Measurements from ENCODE around the gene KDM2A.

KDM2A gene

DNA sequence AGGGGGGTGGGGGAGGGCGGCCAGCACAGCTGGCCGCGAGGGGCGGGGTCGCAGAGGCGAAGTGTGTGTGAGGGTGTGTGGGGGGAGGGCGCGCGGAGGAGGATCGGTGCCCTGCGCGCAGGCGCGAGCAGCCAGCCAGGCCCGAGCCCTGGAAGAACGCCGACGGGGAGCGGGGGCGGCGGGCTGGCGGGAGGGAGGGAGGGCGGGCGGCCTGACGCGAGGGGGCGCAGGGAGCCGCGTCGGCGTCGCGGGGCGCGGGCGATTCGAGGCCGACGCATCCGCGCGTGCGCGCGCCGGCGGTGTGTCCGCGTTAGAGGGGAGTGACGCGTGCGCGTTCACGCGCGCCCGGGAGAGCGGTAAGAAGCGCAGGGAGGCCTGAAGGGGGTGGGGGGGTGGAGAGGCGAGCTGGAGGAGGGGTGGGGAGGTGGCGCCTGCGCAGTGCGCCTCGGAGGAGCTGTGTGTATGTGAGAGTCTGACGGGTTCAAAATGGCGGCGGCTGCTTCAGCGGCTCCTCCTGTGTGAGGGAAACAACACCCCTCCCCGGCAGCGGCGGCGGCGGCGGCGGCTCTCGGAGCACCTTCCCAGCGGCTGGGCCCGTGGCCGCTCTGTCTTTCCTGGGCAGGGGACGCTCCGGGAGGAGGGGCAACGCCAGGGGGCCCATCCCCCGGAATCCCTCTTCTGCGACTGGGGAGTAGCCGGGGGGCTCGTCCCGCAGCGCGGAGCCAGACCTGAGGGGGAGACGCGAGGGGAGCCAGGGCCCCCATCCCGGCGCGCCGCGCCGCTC, at the start of gene KDM2A:
Gene KDM2A, plus strand, starts transcription at position 463 of the 784 bp plus-strand sequence. CDS start 2,054 bp downstream, outside the sequence.
- DNase-seq (ENCODE audit: low read depth), result peak; percentile 98

- no peak for DNase-seq (ENCODE audit: low read depth)
Observed at GRCh38 chr11:67071420-67072284, 47.4 kb upstream of the KDM2A start.

GRCh38 chr11:67072295-67072694, 46.8 kb upstream of the KDM2A start:
- DNase-seq (ENCODE audit: low read depth), result no peak

GRCh38 chr11:67073908-67074307, 45.2 kb upstream of the KDM2A start:
- no peak for DNase-seq (ENCODE audit: low read depth)

DNA sequence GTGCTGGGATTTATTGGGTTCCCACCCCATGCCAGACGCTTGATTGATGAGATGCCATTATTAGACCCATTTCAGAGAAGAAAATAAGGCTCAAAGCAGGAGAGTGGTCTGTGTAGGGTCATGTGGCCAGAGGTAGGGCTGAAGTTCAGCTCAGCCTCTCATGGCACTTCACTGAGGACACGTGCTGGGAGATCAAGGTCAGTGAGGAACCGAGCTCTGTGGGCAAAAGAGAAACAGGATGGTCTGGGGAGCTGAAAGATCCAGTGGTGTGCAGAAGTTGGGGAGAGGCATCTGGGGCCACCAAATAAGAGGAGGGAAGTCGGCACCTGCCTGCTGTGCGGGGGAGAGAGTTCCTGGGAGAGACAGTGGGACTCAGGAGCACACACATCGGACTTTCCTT, 42.9 kb upstream of the KDM2A start:
- no peak for DNase-seq (ENCODE audit: low read depth)

GRCh38 chr11:67079065-67079705, 39.9 kb upstream of the KDM2A start:
- DNase-seq (ENCODE audit: low read depth), result no peak

DNA sequence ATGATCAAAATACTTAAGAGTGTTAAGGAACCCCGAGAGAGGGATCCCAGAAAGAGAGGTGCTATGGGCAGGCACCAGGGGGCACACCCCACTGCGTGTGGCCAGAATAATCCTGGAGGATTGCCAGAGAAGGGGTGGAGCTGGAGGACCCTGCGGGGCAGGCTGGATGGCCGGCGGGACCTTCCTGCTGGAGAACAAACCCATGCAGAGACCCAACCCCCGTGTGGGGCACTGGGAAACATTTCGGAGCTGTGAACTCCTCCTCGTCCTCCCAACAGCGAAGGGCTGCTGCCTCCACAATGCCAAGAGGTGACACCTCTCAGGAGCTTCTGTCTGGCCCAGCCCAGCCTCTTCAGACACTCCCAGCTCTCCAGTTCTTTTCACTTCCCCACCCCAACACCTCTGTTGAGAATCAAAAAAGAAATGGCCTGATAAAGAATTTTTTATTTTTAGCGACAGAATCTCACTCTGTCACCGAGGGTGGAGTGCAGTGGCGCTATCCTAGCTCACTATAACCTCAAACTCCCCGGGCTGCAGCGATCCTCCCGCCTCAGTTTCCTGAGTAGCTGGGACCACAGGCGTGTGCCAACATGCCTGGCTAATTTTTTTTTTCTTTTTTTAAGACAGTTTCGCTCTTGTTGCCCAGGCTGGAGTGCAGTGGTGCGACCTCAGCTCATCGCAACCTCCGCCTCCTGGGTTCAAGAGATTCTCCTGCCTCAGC, 36.8 kb upstream of the KDM2A start:
- no peak for DNase-seq (ENCODE audit: low read depth)

DNA sequence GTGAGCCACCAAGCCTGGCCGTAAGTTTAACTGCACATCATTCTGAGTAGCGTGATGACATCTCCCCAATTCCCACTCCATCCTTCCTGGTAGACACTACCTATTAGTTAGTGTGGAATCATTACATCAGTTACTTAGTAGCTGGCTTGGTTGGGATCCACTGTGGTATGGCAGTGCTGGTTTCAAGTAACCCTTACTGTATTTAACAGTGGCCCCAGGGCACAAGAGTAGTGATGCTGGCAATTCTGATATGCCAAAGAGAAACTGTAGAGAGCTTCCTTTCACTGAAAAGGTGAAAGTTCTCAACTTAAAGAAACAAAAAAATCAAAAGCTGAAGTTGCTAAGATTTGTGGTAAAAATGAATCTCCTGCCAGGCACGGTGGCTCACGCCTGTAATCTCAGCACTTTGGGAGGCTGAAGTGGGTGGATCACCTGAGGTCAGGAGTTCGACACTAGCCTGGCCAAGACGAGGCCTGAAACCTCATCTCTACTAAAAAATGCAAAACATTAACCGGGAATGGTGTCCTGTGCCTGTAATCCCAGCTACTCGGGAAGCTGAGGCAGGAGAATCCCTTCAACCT, 35.2 kb upstream of the KDM2A start:
- no peak for DNase-seq (ENCODE audit: low read depth)

DNA sequence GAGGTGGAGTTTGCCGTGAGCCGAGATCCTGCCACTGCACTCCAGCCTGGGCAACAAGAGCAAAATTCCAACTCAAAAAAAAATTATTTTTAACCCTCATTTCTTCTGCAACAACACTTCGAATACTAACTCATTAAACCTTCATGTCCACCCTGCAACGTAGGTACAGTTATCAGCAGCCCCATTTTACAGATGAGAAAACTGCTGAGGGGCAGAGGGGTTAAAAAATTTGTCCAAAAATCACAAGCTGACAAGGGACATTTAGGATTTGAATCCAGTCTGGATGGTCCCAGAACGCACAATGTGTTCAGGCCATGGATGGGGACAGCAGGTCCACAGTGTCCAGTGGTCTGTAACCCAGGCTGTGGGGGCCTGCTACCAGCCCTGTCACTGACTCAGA, 33.4 kb upstream of the KDM2A start:
- DNase-seq (ENCODE audit: low read depth), result no peak

DNA sequence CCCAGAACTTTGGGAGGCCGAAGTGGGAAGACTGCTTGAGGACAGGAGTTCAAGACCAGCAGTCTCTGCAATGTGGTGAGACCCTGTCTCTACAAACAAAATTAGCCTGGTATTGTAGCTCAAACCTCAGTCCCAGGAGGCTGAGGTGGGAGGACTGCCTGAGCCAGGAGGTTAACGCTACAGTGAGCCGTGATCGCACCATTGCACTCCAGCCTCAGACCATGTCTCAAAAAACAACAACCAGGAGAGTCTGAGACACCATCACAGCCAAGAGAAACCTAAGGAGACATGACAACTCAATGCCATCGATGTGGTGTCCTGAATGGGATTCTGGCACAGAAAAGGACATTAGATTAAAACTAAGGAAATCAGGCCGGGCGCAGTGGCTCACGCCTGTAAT, 28.3 kb upstream of the KDM2A start:
- no peak for DNase-seq (ENCODE audit: low read depth)

DNA sequence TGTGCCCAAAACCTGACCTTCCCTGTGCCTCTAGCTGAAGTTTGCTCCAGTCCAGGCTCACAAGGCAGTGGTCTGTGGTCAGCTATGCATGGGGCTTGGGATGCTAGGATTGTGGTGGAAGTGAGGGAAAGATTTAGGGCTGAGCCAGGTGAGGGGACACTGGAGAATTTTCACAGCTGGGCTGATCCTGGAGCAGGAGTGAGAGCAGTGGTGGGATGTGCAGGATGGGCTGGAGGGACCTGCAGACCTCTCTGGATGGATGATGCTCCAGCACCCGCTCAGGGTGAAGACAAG, 23.9 kb upstream of the KDM2A start:
- DNase-seq (ENCODE audit: low read depth), result no peak

DNA sequence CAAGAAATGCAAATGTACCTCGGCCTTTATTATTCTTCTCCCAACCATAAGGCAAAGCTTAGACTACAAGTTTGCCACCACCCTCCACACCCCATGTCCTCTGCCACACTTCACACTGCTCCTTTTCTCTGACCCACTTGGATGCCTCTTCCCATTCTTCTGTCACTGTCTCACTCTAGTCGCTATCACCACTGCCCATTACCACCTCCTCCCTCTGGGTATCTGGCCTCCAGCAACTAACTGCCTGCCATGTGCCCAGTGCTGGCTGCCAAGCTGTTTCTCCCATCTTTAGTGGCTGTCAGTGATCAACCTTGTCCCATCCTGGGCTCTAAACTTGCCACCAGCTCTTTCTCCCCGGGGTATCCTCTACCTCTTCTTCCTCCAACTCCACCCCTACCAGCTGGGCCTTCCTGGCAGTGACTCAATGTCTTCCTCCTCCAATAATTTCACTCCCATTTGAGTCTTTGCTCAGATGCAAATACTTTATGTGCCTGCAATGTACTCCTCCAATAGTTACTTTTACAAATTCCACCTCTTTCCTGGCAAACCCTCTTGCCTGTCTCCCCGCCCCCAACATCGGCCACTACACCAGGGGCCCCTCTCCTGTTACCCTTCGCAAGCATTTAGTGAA, 20.1 kb upstream of the KDM2A start:
- DNase-seq (ENCODE audit: low read depth), result no peak

- DNase-seq (ENCODE audit: low read depth), result no peak
Observed at GRCh38 chr11:67099831-67100324, 19.2 kb upstream of the KDM2A start.

DNA sequence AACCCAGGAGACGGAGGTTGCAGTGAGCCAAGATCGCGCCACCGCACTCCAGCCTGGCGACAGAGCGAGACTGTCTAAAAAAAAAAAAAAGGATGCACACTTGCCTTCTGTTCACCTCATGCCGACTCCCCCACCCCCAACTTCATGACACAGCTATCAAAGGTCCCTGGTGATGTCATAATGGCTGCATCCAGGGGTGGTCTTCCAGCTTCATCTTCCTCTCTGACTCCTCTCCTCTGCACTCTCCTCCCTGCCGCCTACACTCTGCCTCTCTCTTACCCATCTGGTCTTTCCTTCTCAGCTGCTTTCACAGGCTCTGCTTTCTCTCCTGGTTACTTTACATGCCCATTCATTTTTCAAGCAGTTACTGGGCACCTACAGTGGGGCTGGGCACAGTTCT, 16.4 kb upstream of the KDM2A start:
- no peak for DNase-seq (ENCODE audit: low read depth)

GRCh38 chr11:67105964-67106363, 13.1 kb upstream of the KDM2A start:
- DNase-seq (ENCODE audit: low read depth), result no peak

DNA sequence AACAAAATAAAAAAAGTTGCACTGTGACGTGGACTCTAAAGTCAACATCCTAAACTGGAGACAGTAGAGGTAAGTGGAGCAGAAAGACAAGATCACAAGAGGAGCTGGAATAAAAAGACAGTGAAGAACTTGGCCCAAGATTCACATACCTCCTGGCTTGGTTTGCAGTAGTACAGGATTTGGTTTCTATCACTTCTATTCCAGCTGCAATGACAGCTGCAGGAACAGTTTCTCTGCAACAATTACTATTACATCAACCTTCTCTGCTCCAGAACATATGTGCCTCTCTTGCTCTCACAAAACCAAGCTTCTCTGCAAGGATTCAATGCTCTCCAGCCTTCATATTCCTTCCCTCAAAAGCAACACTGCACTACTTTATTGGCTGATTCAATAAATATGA, 7.8 kb upstream of the KDM2A start:
- no peak for DNase-seq (ENCODE audit: low read depth)

- DNase-seq (ENCODE audit: low read depth), result no peak
Observed at GRCh38 chr11:67113231-67113721, 5.8 kb upstream of the KDM2A start.

- no peak for DNase-seq (ENCODE audit: low read depth)
Observed at GRCh38 chr11:67114275-67114896, 4.7 kb upstream of the KDM2A start.

DNA sequence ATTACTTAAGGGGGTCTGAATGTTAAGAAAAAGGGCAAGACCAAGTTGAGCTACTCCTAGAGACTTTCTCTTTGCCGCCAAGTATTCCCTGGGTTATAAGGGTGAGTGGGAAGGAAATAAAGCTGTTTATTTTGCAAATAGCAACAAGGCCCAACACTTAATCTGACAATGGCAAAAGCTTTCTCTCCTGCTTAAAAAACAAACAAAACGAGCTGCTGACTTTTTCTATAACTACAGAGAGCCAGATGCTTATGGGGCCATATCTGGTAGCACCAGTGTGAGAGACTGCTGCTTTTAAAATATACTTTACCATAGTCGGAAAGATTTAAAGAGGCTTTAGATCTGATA, 2.3 kb upstream of the KDM2A start:
- DNase-seq (ENCODE audit: low read depth), result no peak

DNA sequence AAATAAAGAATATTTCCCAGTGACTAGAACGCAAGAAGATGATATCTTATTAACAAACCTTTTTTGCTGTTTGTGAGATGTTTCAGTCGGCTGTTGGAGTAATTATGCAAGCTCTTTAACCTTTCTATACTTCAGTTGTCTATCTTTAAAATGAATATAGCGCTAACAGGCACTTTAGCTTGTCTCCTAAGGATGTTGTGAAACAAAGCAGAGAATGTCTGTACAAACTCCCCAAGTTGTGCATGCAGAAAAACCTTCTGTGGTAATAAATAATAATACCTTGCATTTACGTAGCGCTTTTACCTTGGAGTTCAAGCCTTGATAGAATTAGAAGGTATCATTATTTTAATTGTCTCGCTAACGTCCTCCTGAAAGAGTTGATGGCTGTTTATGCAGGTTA, 1.9 kb upstream of the KDM2A start:
- no peak for DNase-seq (ENCODE audit: low read depth)

- no peak for DNase-seq (ENCODE audit: low read depth)
Observed at GRCh38 chr11:67117672-67118180, 1.3 kb upstream of the KDM2A start.
